GM12878 (cell line): ENCODE data around the gene PYGM. TPM values are rescaled to one million over a fixed set of nuclear protein-coding genes. Genes with fewer than 3 reads are reported as not detected.

Experiments
- ATAC-seq: fragments of 200-7000 bp; cut with Tn5 transposase; 3 replicates; pipeline ENCODE4 v1.9.1; 2020; ENCODE audit warnings: mild to moderate bottlenecking, moderate library complexity
- BruUV-seq: library from RNA; stranded (reverse); fragments of 400-500 nt; replicated peaks from 2 replicates; lab custom pipeline; 2021; lab: Mats Ljungman, UMichigan
- CTCF ChIA-PET: fragments of 300-600 bp; sonication (Branson Sonifier 250); formaldehyde crosslinking; extraction: SDS; loops from one replicate; lab custom pipeline; 2021; ENCODE audit warnings: inconsistent platforms; lab: Yijun Ruan, JAX
- POLR2A ChIA-PET: fragments of 350-600 bp; formaldehyde crosslinking; extraction: SDS; loops from one replicate; lab custom pipeline; 2021; ENCODE audit warnings: inconsistent platforms; lab: Charles Lee
- RAD21 ChIA-PET: fragments of 300-600 bp; sonication (Branson Sonifier 250); formaldehyde crosslinking; loops from one replicate; lab custom pipeline; 2023; ENCODE audit warnings: antibody characterized with exemption; ENCODE audit not compliant: unreplicated experiment; lab: Charles Lee
- SMC1A ChIA-PET: fragments of 300-600 bp; sonication (Branson Sonifier 250); formaldehyde crosslinking; loops from one replicate; lab custom pipeline; 2023; ENCODE audit not compliant: unreplicated experiment, uncharacterized antibody; lab: Charles Lee
- DNase-seq: peaks from one replicate; pipeline ENCODE4 v3.0.0-alpha.2; 2011; ENCODE audit warnings: low read depth, low spot score
- FAIRE-seq: peaks from 3 replicates; lab custom pipeline; 2011; peaks lifted over from hg19 to GRCh38; lab: Jason Lieb, UNC
- H2AFZ ChIP-seq: 2 replicates; pipeline ENCODE4 v1.6.0; 2011; ENCODE audit warnings: low read depth, low read length, control low read depth; ENCODE audit not compliant: control insufficient read depth
- H3K27ac ChIP-seq: 2 replicates; pipeline ENCODE4 v1.5.1; 2011; ENCODE audit warnings: control low read depth; ENCODE audit not compliant: control insufficient read depth, insufficient read depth
- H3K27me3 ChIP-seq, 2 experiments: replicated peaks in 1 of 2; 2 replicates each; pipeline versions ENCODE4 v1.6.0 to v1.6.1; 2011; ENCODE audit warnings: low read length in 1 of 2; ENCODE audit not compliant: control insufficient read depth in 2 of 2, insufficient read depth in 2 of 2
- H3K36me3 ChIP-seq, 2 experiments: 2 replicates each; pipeline ENCODE4 v1.5.1; 2011; ENCODE audit warnings: low read length in 1 of 2; ENCODE audit not compliant: control insufficient read depth in 2 of 2, insufficient read depth in 2 of 2
- H3K4me1 ChIP-seq: 2 replicates; pipeline ENCODE4 v1.6.1; 2011; ENCODE audit warnings: mild to moderate bottlenecking, low read length, moderate library complexity, mixed read lengths; ENCODE audit not compliant: control insufficient read depth, insufficient read depth
- H3K4me2 ChIP-seq: 2 replicates; pipeline ENCODE4 v1.6.0; 2011; ENCODE audit warnings: control low read depth; ENCODE audit not compliant: control insufficient read depth, insufficient read depth
- H3K4me3 ChIP-seq: fragments of 200-600 bp; sonication (generic); 2 replicates; pipeline ENCODE4 v1.5.1; 2016
- H3K79me2 ChIP-seq: 2 replicates; pipeline ENCODE4 v1.6.0; 2011; ENCODE audit warnings: low read length; ENCODE audit not compliant: control insufficient read depth, insufficient read depth
- H3K9ac ChIP-seq: 2 replicates; pipeline ENCODE4 v1.8.0; 2011; ENCODE audit warnings: low read length, control low read depth, mixed read lengths; ENCODE audit not compliant: control insufficient read depth, insufficient read depth
- H3K9me3 ChIP-seq: replicated peaks from 3 replicates; pipeline ENCODE4 v1.5.1; 2011; ENCODE audit warnings: mild to moderate bottlenecking, low read length; ENCODE audit not compliant: control insufficient read depth, insufficient read depth
- H4K20me1 ChIP-seq: 2 replicates; pipeline ENCODE4 v1.6.0; 2011; ENCODE audit not compliant: control insufficient read depth, insufficient read depth
- BCL11A ChIP-seq: IDR thresholded peaks from 2 replicates; pipeline ENCODE4 v1.6.1; 2011; ENCODE audit warnings: low read depth, low read length
- CHD4 ChIP-seq: fragments of 200-600 bp; sonication (generic); IDR thresholded peaks from 2 replicates; pipeline ENCODE4 v1.6.1; 2016; ENCODE audit warnings: mild to moderate bottlenecking
- HDGF ChIP-seq: fragments of 450-650 bp; IDR thresholded peaks from 2 replicates; pipeline ENCODE4 v1.6.1; 2016; ENCODE audit warnings: antibody characterized with exemption
- MXI1 ChIP-seq: fragments of 150-350 bp; IDR thresholded peaks from 2 replicates; pipeline ENCODE4 v1.6.1; 2011; ENCODE audit warnings: low read depth, mild to moderate bottlenecking, inconsistent platforms, low read length, improper control_type of control experiment
- NFIC ChIP-seq: IDR thresholded peaks from 2 replicates; pipeline ENCODE4 v1.6.1; 2012; ENCODE audit warnings: low read depth, mild to moderate bottlenecking, inconsistent platforms, low read length, moderate library complexity
- POLR2A ChIP-seq: IDR thresholded peaks from 2 replicates; pipeline ENCODE4 v1.6.1; 2011; ENCODE audit warnings: low read depth, mild to moderate bottlenecking, low read length
- POLR2AphosphoS2 ChIP-seq: IDR thresholded peaks from 2 replicates; pipeline ENCODE4 v1.6.1; 2011; ENCODE audit warnings: low read depth, mild to moderate bottlenecking, low read length, improper control_type of control experiment, moderate library complexity
- RAD21 ChIP-seq: IDR thresholded peaks from 2 replicates; pipeline ENCODE4 v1.6.1; 2011; ENCODE audit warnings: mild to moderate bottlenecking, low read depth, low read length, moderate library complexity; ENCODE audit not compliant: insufficient read depth
- SIX5 ChIP-seq: IDR thresholded peaks from 2 replicates; pipeline ENCODE4 v1.6.1; 2011; ENCODE audit warnings: mild to moderate bottlenecking, low read depth, low read length, moderate library complexity; ENCODE audit not compliant: severe bottlenecking
- SREBF1 ChIP-seq: IDR thresholded peaks from 2 replicates; pipeline ENCODE4 v1.6.1; 2012; ENCODE audit warnings: mild to moderate bottlenecking, low read length
- TCF12 ChIP-seq: IDR thresholded peaks from 2 replicates; pipeline ENCODE4 v1.6.1; 2011; ENCODE audit warnings: low read depth, mild to moderate bottlenecking, low read length
- YBX1 ChIP-seq: fragments of 450-650 bp; IDR thresholded peaks from 2 replicates; pipeline ENCODE4 v1.6.1; 2016; ENCODE audit warnings: antibody characterized with exemption
- WGBS: methylation state at CpG from one replicate; pipeline ENCODE4 v1.1.6; 2016; ENCODE audit warnings: low lambda C conversion rate; ENCODE audit not compliant: insufficient replicate concordance, insufficient coverage; ENCODE audit errors: missing lambda C conversion rate; 5-methylcytosine and 5-hydroxymethylcytosine counted together
- in situ Hi-C: fragments of 300-500 bp; cut with MboI; formaldehyde crosslinking; loops from 9 replicates; pipeline ENCODE4 v1.14.3; 2018; ENCODE audit warnings: mixed read lengths
- intact Hi-C: fragments of 100-400 bp; cut with micrococcal nuclease; formaldehyde crosslinking; loops from one replicate; pipeline ENCODE4 v1.14.2; 2022; ENCODE audit not compliant: unreplicated experiment
- polyA plus RNA-seq, 11 experiments: library from polyadenylated mRNA; depleted of rRNA in 4 of 11; unstranded in 6 of 11; stranded (reverse) in 5 of 11; fragments of >200 nt; fragmentation: Nextera tagmentation in 4 of 11; fragmentation: Illumina TruSeq in 1 of 11; extraction: Ambion mirVana in 4 of 11; extraction: Trizol in 1 of 11; gene quantifications; 1 replicate in 1 of 11; 2 replicates in 10 of 11; pipeline versions ENCODE4 v1.2.1 to v1.2.3, GENCODE V29; 2011 to 2016; ENCODE audit warnings: inconsistent platforms in 2 of 11, missing spikeins in 2 of 11, low read depth in 1 of 11
- total RNA-seq, 4 experiments: library from RNA; depleted of rRNA in 3 of 4; stranded (reverse); fragments of >200 nt in 3 of 4; fragmentation: Illumina TruSeq in 1 of 4; extraction: Trizol in 1 of 4; gene quantifications; 2 replicates each; pipeline versions ENCODE4 v1.2.1 to v1.2.3, GENCODE V29; 2013 to 2021
- TF ChIP-seq, protein P1 (sequence below), 3 experiments: IDR thresholded peaks in 2 of 3; conservative IDR thresholded peaks in 1 of 3; 2 replicates each; pipeline ENCODE4 v1.5.1; 2011; ENCODE audit warnings: low read depth in 3 of 3, low read length in 3 of 3, mild to moderate bottlenecking in 3 of 3, control low read depth in 2 of 3, moderate library complexity in 2 of 3, inconsistent platforms in 1 of 3, mixed read lengths in 1 of 3; ENCODE audit not compliant: control insufficient read depth in 2 of 3, insufficient read depth in 1 of 3; ENCODE audit errors: extremely low read depth in 1 of 3
- TF ChIP-seq, protein P2 (sequence below): fragments of 450-650 bp; conservative IDR thresholded peaks from 2 replicates; pipeline ENCODE4 v1.6.1; 2017; ENCODE audit warnings: mild to moderate bottlenecking, moderate library complexity
- TF ChIP-seq, protein P3 (sequence below): fragments of 450-650 bp; IDR thresholded peaks from 2 replicates; pipeline ENCODE4 v1.6.1; 2017; ENCODE audit warnings: mild to moderate bottlenecking, moderate library complexity

PYGM gene
- total and polyA plus RNA-seq, 10 of the 15 experiments (the other 5 are each of a cell fraction or from before 2014, with no cell fraction given) = 0.04 to 3.7 (median 0.27) TPM; not detected in 1

DNA sequence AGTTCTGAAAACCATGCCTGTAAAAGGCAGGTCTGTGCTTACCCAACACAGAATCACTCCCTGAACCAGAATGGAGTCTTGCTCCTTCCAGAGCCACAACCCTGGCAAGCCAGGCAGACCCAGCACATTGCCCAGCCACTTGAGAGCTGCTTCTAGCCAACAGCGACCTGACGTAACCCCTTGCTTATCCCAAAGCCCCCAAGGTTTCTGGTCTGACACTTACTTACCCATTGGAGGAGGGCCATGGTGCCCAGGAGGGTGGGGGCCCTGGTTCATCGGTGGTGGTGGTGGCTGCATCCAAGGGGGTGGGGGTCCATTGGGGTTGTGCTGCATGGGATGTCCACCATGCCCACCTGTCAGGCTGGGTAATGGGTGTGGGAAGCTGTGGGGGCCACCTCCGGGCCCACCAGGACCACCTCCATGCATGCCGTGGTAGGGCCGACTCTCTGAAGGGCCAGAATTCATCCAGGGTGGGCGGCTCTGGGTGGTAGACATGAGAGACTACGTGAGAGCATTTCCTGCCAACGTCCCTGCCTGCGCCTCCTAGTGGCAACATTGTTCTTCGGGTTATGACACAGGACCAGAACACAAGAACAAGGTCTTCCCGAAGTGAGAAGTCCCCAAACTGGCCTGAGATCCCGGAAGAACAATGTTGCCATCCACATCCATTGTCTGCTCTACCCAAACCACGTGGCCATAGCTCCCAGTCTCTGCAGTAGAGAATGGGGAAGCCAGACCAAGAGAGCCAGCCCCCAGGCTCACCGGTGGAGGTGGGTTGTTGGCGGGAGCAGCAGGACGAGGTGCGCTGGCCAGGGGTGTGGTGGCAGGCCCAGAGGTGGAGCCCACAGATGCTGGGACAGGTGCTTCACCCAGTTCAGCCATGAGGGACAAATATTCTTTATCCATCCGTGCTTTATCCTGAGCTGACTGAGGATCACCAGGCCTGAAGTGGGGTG, 7.8 kb upstream of the PYGM start:
- ChIA-PET RAD21 (no interaction called here), CTCF (interaction anchor here (1.1 to 1.9 kb wide), 4 partner anchors 18 to 126 kb away, joined by 3 to 6 read pairs (median 4); no protein-coding TSS in a partner anchor), SMC1A (no interaction called here), POLR2A (no interaction called here)
- Histone ChIP-seq H4K20me1 (peaks cover 28% of the 10 kb centered on the region), H3K27ac (no peak overlapping the region), H3K4me3 (no peak overlapping the region), H3K9me3 (no peaks in the 10 kb centered on the region), H3K9ac (no peak overlapping the region), H3K36me3 (peaks cover 52 to 61% of the 10 kb centered on the region in 2 experiments), H3K27me3 (no peaks in the 10 kb centered on the region), H2AFZ (no peak overlapping the region), H3K4me2 (no peak overlapping the region), H3K79me2 (peaks cover 23% of the 10 kb centered on the region), H3K4me1 (peaks cover 24% of the 10 kb centered on the region)
- DNase-seq = no peak
- intact Hi-C loops (loop anchor here (2.0 kb wide), 1 partner anchor 25 kb away; no protein-coding TSS in a partner anchor), in situ Hi-C loops (no loop called here)
- peak; percentile 56 for ATAC-seq
- WGBS = 49% methylated on average over 19 of the region's 19 CpGs
- FAIRE-seq = no peak
- no TSS peak for BruUV-seq
- TF ChIP-seq MXI1 (no peak), BCL11A (no peak), NFIC (no peak), CHD4 (no peak), YBX1 (no peak), TCF12 (no peak), HDGF (peak; percentile 55; the same call in 1 of the 2 replicates), SIX5 (no peak), POLR2AphosphoS2 (peak; percentile 43; the same call in 1 of the 2 replicates), SREBF1 (no peak), RAD21 (0 out of 2 replicates have a peak, but pooled peaks have one; percentile 34), POLR2A (peak; percentile 70)
- TF ChIP-seq, protein P1, sequence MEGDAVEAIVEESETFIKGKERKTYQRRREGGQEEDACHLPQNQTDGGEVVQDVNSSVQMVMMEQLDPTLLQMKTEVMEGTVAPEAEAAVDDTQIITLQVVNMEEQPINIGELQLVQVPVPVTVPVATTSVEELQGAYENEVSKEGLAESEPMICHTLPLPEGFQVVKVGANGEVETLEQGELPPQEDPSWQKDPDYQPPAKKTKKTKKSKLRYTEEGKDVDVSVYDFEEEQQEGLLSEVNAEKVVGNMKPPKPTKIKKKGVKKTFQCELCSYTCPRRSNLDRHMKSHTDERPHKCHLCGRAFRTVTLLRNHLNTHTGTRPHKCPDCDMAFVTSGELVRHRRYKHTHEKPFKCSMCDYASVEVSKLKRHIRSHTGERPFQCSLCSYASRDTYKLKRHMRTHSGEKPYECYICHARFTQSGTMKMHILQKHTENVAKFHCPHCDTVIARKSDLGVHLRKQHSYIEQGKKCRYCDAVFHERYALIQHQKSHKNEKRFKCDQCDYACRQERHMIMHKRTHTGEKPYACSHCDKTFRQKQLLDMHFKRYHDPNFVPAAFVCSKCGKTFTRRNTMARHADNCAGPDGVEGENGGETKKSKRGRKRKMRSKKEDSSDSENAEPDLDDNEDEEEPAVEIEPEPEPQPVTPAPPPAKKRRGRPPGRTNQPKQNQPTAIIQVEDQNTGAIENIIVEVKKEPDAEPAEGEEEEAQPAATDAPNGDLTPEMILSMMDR (IDR thresholded peaks at IDR 0.05 in 2 of 3, conservative IDR thresholded peaks at IDR 0.05 in 1 of 3; ENCODE audit: control insufficient read depth in 2 of 3, extremely low read depth in 1 of 3, insufficient read depth in 1 of 3, low read depth in 3 of 3, low read length in 3 of 3) = peak; percentile 55 to 84 (median 72)
- TF ChIP-seq, protein P2, sequence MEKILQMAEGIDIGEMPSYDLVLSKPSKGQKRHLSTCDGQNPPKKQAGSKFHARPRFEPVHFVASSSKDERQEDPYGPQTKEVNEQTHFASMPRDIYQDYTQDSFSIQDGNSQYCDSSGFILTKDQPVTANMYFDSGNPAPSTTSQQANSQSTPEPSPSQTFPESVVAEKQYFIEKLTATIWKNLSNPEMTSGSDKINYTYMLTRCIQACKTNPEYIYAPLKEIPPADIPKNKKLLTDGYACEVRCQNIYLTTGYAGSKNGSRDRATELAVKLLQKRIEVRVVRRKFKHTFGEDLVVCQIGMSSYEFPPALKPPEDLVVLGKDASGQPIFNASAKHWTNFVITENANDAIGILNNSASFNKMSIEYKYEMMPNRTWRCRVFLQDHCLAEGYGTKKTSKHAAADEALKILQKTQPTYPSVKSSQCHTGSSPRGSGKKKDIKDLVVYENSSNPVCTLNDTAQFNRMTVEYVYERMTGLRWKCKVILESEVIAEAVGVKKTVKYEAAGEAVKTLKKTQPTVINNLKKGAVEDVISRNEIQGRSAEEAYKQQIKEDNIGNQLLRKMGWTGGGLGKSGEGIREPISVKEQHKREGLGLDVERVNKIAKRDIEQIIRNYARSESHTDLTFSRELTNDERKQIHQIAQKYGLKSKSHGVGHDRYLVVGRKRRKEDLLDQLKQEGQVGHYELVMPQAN = no peak
- TF ChIP-seq, protein P3, sequence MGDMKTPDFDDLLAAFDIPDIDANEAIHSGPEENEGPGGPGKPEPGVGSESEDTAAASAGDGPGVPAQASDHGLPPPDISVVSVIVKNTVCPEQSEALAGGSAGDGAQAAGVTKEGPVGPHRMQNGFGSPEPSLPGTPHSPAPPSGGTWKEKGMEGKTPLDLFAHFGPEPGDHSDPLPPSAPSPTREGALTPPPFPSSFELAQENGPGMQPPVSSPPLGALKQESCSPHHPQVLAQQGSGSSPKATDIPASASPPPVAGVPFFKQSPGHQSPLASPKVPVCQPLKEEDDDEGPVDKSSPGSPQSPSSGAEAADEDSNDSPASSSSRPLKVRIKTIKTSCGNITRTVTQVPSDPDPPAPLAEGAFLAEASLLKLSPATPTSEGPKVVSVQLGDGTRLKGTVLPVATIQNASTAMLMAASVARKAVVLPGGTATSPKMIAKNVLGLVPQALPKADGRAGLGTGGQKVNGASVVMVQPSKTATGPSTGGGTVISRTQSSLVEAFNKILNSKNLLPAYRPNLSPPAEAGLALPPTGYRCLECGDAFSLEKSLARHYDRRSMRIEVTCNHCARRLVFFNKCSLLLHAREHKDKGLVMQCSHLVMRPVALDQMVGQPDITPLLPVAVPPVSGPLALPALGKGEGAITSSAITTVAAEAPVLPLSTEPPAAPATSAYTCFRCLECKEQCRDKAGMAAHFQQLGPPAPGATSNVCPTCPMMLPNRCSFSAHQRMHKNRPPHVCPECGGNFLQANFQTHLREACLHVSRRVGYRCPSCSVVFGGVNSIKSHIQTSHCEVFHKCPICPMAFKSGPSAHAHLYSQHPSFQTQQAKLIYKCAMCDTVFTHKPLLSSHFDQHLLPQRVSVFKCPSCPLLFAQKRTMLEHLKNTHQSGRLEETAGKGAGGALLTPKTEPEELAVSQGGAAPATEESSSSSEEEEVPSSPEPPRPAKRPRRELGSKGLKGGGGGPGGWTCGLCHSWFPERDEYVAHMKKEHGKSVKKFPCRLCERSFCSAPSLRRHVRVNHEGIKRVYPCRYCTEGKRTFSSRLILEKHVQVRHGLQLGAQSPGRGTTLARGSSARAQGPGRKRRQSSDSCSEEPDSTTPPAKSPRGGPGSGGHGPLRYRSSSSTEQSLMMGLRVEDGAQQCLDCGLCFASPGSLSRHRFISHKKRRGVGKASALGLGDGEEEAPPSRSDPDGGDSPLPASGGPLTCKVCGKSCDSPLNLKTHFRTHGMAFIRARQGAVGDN = no peak
